Astrocyte (in vitro differentiated cells and primary cell): Measurements from ENCODE around the gene CAPN3.

Experiments used
- CTCF ChIP-seq: IDR thresholded peaks from 2 replicates; pipeline ENCODE4 v1.5.1; 2011; ENCODE audit warnings: low read depth, mild to moderate bottlenecking, inconsistent platforms, low read length, moderate library complexity; ENCODE audit not compliant: insufficient read depth
- EZH2 ChIP-seq: IDR thresholded peaks from 2 replicates; pipeline ENCODE4 v1.6.1; 2012; ENCODE audit warnings: mild to moderate bottlenecking, low read length, inconsistent platforms; ENCODE audit not compliant: insufficient read depth

DNA sequence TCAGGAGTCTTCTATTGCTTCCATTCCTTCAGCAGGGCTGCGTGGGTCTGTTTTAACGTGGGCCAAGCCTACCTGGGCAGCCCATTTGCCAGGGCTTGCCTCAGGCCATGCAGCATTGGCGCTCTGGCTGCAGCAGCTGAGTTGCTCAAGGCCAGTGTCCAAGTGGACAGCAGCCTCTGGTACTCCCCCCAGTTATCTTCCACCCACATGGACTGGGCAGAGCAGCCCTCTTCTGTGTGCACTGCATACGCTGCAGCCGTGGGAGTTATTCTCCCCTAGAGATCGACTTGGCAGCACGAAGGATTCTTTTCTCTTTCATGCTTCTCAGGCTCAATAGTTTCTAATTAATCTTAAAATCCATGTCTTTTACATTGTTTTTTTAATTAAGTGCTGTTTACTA is 6.9 kb upstream of the CAPN3 start:
- TF ChIP-seq CTCF (no peak), EZH2 (no peak)
